ENCODE data around the gene PPP2R3B.
"Not testable (repeated sequence)": the region's sequence is repeated elsewhere in the genome, so short reads cannot be mapped to it uniquely, and the experiment has no call there.

The PPP2R3B gene

GRCh38 chrX:404656-405055, 17.9 kb upstream of the PPP2R3B start:
- no peak for DNase-seq

GRCh38 chrX:402857-403256, 16.1 kb upstream of the PPP2R3B start:
- DNase-seq: no peak

- no peak for DNase-seq
Observed at GRCh38 chrX:400258-400657, 13.6 kb upstream of the PPP2R3B start.

- DNase-seq: no peak
Observed at GRCh38 chrX:397575-397974, 10.9 kb upstream of the PPP2R3B start.

- DNase-seq: no peak
Observed at GRCh38 chrX:394830-395229, 8.1 kb upstream of the PPP2R3B start.

- no peak for DNase-seq
Observed at GRCh38 chrX:392575-392846, 5.8 kb upstream of the PPP2R3B start.

- no peak for DNase-seq
Observed at GRCh38 chrX:391717-392574, 5.2 kb upstream of the PPP2R3B start.

GRCh38 chrX:390459-390858, 3.8 kb upstream of the PPP2R3B start:
- no peak for DNase-seq

- no peak for DNase-seq
Observed at GRCh38 chrX:389021-389441, 2.3 kb upstream of the PPP2R3B start.

GRCh38 chrX:387729-388128, 1.0 kb upstream of the PPP2R3B start:
- no peak for DNase-seq

GRCh38 chrX:386239-386767, 404 bp downstream of the PPP2R3B start:
- DNase-seq: no peak

- not testable (repeated sequence) for DNase-seq
Observed at GRCh38 chrX:385736-386135, 971 bp downstream of the PPP2R3B start.

- DNase-seq: no peak
Observed at GRCh38 chrX:384861-385260, 1.8 kb downstream of the PPP2R3B start.

GRCh38 chrX:378443-378842, 8.3 kb downstream of the PPP2R3B start:
- no peak for DNase-seq

GRCh38 chrX:376206-376605, 10.5 kb downstream of the PPP2R3B start:
- not testable (repeated sequence) for DNase-seq

GRCh38 chrX:375181-376036, 11.3 kb downstream of the PPP2R3B start:
- no peak for DNase-seq

- DNase-seq: no peak
Observed at GRCh38 chrX:374596-374995, 12.1 kb downstream of the PPP2R3B start.

- no peak for DNase-seq
Observed at GRCh38 chrX:373641-374471, 12.9 kb downstream of the PPP2R3B start.

- no peak for DNase-seq
Observed at GRCh38 chrX:372856-373640, 13.7 kb downstream of the PPP2R3B start.

GRCh38 chrX:371907-372306, 14.8 kb downstream of the PPP2R3B start:
- no peak for DNase-seq

GRCh38 chrX:370963-371745, 15.6 kb downstream of the PPP2R3B start:
- no peak for DNase-seq

Data from NCI-H446 (cell line).